IPS DF 4.7 (cell line): ENCODE measurements around the gene ZNF311.
"Not testable (repeated sequence)": the region's sequence is repeated elsewhere in the genome, so short reads cannot be mapped to it uniquely, and the experiment has no call there.

Experiments
- DNase-seq: peaks from one replicate; pipeline ENCODE4 v3.0.0-alpha.2; 2013; ENCODE audit warnings: low spot score; ENCODE audit errors: extremely low read depth

The ZNF311 gene

GRCh38 chr6:28953585-28954258 lies 51.4 kb downstream of the ZNF311 start:
- no peak for DNase-seq

- no peak for DNase-seq
Measured at GRCh38 chr6:28953039-28953584, 52.0 kb downstream of the ZNF311 start.

- not testable (repeated sequence) for DNase-seq
Measured at GRCh38 chr6:28949656-28950195, 55.4 kb downstream of the ZNF311 start.

GRCh38 chr6:28948782-28949486 lies 56.2 kb downstream of the ZNF311 start:
- DNase-seq, result no peak

- DNase-seq, result no peak
Measured at GRCh38 chr6:28947831-28948270, 57.3 kb downstream of the ZNF311 start.

- no peak for DNase-seq
Measured at GRCh38 chr6:28947067-28947765, 57.9 kb downstream of the ZNF311 start.

GRCh38 chr6:28945349-28945748 lies 59.8 kb downstream of the ZNF311 start:
- DNase-seq, result no peak
